Pancreas (tissue), 10 donors: ENCODE results near the gene PLK5. TPM values are rescaled to one million over a fixed set of nuclear protein-coding genes. Genes with fewer than 3 reads are reported as not detected.
"Not testable (repeated sequence)": the region's sequence is repeated elsewhere in the genome, so short reads cannot be mapped to it uniquely, and the experiment has no call there.

Experiments used
- ATAC-seq, 4 donors: fragments of 200-7000 bp; cut with Tn5 transposase; one replicate each; pipeline versions ENCODE4 v1.8.0 to v1.9.1; 2020; ENCODE audit warnings: mild to moderate bottlenecking in 4 of 4, moderate library complexity in 4 of 4
- DNase-seq, 6 donors: peaks; one replicate each; pipeline ENCODE4 v3.0.0-alpha.2; 2020
- FAIRE-seq: peaks from 2 replicates; lab custom pipeline; 2012; peaks lifted over from hg19 to GRCh38; lab: Jason Lieb, UNC
- H3K27ac ChIP-seq, 4 donors: fragments of 200-600 bp; sonication (generic); 1 replicate in 3 of 4; 2 replicates in 1 of 4; pipeline versions ENCODE4 v1.5.0 to v1.8.0; 2020
- H3K27me3 ChIP-seq, 4 donors: fragments of 200-600 bp; one replicate each; pipeline ENCODE4 v1.8.0; 2021
- H3K36me3 ChIP-seq, 3 donors: fragments of 200-600 bp; sonication (generic) in 1 of 3; one replicate each; pipeline versions ENCODE4 v1.5.0 to v1.8.0; 2020 to 2021
- H3K4me1 ChIP-seq, 3 donors: fragments of 200-600 bp; one replicate each; pipeline ENCODE4 v1.8.0; 2021
- H3K4me3 ChIP-seq, 4 donors: fragments of 200-600 bp; sonication (generic) in 2 of 4; one replicate each; pipeline versions ENCODE4 v1.5.0 to v1.8.0; 2020 to 2021
- H3K9me3 ChIP-seq, 4 donors: fragments of 200-600 bp; one replicate each; pipeline ENCODE4 v1.8.0; 2021
- CTCF ChIP-seq, 4 donors: fragments of 200-600 bp; sonication (generic) in 3 of 4; IDR thresholded peaks; one replicate each; pipeline versions ENCODE4 v1.5.0 to v1.8.0; 2021; ENCODE audit warnings: antibody characterized with exemption in 4 of 4
- WGBS, 2 donors: extraction: QIAGEN DNeasy Blood & Tissue Kit; methylation state at CpG; one replicate each; pipeline ENCODE4 v1.1.7; 2013; 5-methylcytosine and 5-hydroxymethylcytosine counted together
- intact Hi-C, 3 donors: fragments of 100-400 bp; cut with DNase I; formaldehyde crosslinking; loops; one replicate each; pipeline versions ENCODE4 v1.11.1 to v1.14.2; 2022
- polyA plus RNA-seq, 2 donors: library from polyadenylated mRNA; stranded (reverse); fragments of 200-250 nt; gene quantifications; one replicate each; pipeline ENCODE4 v1.2.3, GENCODE V29; 2013
- total RNA-seq, 6 donors: library from RNA; stranded (reverse); fragmentation: NEBNext Ultra II Directional in 4 of 6; extraction: Animal tissue kit (Norgen Biotek cat#: 25700) in 4 of 6; gene quantifications; one replicate each; pipeline versions ENCODE4 v1.2.1 to v1.2.4, GENCODE V29; 2021 to 2023
- donor health status: healthy with polysubstance abuse.
- donor health status: DM: no; HTN: no; CAD: no; lungs with moderate emphysema.
- donor health status: DM: no; HTN: no; CAD: no.
- donor health status: control.
- donor health status: control.
- donor health status: Bipolar disorder and iron deficiency.
- donor health status: DM: yes; HTN: yes; CAD: no.
- donor health status: DM: no; HTN: no; CAD: no.
- donor health status: DM: no; HTN: no; CAD: no.
- donor health status: DM: yes; HTN: yes; CAD: no.

The PLK5 gene
- total RNA-seq, result not detected
- polyA plus RNA-seq, result under 1 TPM; 0.11 to 0.23 TPM

- ATAC-seq, result peak in 2 of 4 donors; percentile 21 to 33
- no peak for FAIRE-seq
- H3K4me1 ChIP-seq, result no peaks in the 10 kb centered on the region
- no peaks in the 10 kb centered on the region for H3K9me3 ChIP-seq
- 7 to 8% methylated on average over 70 to 92 of the region's 92 CpGs for WGBS, 2 donors
- no peak for DNase-seq
- peaks cover 0 to 10% (median 2%) of the 10 kb centered on the region in 4 donors for H3K27me3 ChIP-seq
- H3K4me3 ChIP-seq, result peak within 1 kb of the TSS in 2 of 4 donors; percentile 8 to 22
- no peaks in the 10 kb centered on the region for H3K36me3 ChIP-seq
- H3K27ac ChIP-seq, result no peak within 1 kb of the TSS
- intact Hi-C loops, result no loop called here
- no peak for TF ChIP-seq CTCF (IDR thresholded peaks at IDR 0.05)
Measured at GRCh38 chr19:1523412-1524286, at the start of gene PLK5. Gene PLK5 (plus strand): TSS chr19:1524077. CDS start chr19:1526997, 2,920 bp downstream.

- Histone ChIP-seq H3K27me3 (peaks cover 0 to 21% (median 0%) of the 10 kb centered on the region in 4 donors), H3K4me1 (peaks cover 17 to 26% (median 24%) of the 10 kb centered on the region in 3 donors), H3K4me3 (no peak overlapping the region), H3K36me3 (no peaks in the 10 kb centered on the region), H3K9me3 (no peaks in the 10 kb centered on the region), H3K27ac (no peak overlapping the region)
- FAIRE-seq (no peak), ATAC-seq (no peak), DNase-seq (peak in 1 of 6 donors; percentile 70)
- 88 to 89% methylated on average over 20 to 26 of the region's 26 CpGs for WGBS, 2 donors
- no peak for TF ChIP-seq CTCF (IDR thresholded peaks at IDR 0.05)
- intact Hi-C loops, result no loop called here
Measured at GRCh38 chr19:1474765-1475351, 49.0 kb upstream of the PLK5 start.

- intact Hi-C loops, result no loop called here
- peaks cover 6 to 16% (median 16%) of the 10 kb centered on the region in 3 donors for H3K4me1 ChIP-seq
- DNase-seq (peak in 2 of 6 donors; percentile 40 to 72), ATAC-seq (no peak), FAIRE-seq (no peak)
- no peaks in the 10 kb centered on the region for H3K9me3 ChIP-seq
- no peak overlapping the region for H3K27ac ChIP-seq
- no peak overlapping the region for H3K4me3 ChIP-seq
- peaks cover 0 to 20% (median 0%) of the 10 kb centered on the region in 4 donors for H3K27me3 ChIP-seq
- no peaks in the 10 kb centered on the region for H3K36me3 ChIP-seq
- TF ChIP-seq CTCF (IDR thresholded peaks at IDR 0.05), result no peak
- WGBS, 2 donors, result 91 to 96% methylated on average over 31 of the region's 31 CpGs
Measured at GRCh38 chr19:1475751-1476437, 48.0 kb upstream of the PLK5 start.

GRCh38 chr19:1477056-1477455, 46.8 kb upstream of the PLK5 start:
- H3K9me3 ChIP-seq, DNase-seq, H3K27ac ChIP-seq, FAIRE-seq, H3K36me3 ChIP-seq, intact Hi-C loops, H3K4me3 ChIP-seq, ATAC-seq: not testable (repeated sequence)
- WGBS, 2 donors, result 91 to 92% methylated on average over 9 of the region's 9 CpGs
- H3K27me3 ChIP-seq, result peaks cover 0 to 11% (median 0%) of the 10 kb centered on the region in 4 donors
- H3K4me1 ChIP-seq, result peaks cover 0 to 12% (median 11%) of the 10 kb centered on the region in 3 donors
